ENCODE results near the gene ADAD2.

DNA sequence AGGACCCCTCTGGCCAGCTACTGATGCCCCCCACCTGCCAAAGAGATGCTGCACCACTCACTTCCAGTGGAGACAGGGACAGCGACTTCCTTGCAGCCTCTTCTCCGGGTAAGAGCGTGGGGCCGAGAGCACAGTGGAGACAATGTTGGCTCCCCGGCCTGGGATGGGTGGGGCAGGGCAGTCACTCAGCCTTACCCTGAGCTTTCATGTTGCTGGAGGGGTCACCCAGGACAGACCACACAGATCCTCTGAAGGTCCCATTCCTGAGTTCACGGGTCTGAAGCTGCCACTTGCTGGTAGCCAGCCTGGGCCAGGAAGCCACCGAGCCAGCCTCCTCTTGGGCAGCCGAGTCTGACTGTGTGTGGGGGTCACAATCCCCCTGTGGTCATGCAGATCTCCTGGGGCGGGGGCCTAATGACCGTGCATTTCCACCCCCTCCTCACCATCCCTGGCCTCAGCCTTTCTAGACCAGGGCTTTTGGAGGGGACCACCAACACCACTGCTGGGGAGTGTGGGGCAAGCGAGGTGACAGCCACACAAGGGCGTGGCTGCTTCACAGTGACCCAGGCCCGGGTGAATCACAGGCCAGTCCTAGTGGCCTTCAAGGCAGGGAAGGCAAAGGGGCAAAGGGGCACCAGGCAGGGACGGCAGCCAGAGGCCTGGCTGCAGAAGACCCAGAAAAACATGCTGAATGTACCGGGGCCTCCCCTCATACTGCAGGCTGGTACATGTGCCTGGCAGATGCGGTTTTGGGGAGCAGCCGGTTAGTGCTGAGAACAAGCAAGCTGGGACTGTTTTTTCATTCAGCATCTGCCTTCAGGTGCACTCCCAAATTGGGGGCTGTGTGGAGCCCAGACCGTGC lies 14.5 kb upstream of the ADAD2 start:
- TF ChIP-seq, protein P1, sequence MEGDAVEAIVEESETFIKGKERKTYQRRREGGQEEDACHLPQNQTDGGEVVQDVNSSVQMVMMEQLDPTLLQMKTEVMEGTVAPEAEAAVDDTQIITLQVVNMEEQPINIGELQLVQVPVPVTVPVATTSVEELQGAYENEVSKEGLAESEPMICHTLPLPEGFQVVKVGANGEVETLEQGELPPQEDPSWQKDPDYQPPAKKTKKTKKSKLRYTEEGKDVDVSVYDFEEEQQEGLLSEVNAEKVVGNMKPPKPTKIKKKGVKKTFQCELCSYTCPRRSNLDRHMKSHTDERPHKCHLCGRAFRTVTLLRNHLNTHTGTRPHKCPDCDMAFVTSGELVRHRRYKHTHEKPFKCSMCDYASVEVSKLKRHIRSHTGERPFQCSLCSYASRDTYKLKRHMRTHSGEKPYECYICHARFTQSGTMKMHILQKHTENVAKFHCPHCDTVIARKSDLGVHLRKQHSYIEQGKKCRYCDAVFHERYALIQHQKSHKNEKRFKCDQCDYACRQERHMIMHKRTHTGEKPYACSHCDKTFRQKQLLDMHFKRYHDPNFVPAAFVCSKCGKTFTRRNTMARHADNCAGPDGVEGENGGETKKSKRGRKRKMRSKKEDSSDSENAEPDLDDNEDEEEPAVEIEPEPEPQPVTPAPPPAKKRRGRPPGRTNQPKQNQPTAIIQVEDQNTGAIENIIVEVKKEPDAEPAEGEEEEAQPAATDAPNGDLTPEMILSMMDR (IDR thresholded peaks at IDR 0.05): no peak
- no peak for TF ChIP-seq EZH2 (IDR thresholded peaks at IDR 0.05; ENCODE audit: borderline replicate concordance, insufficient read depth, low read depth, low read length, poor library complexity, severe bottlenecking)
